NCI-H2029 treated with DMSO at 0.1 percent for 48 hours (cell line): ENCODE data around the gene UCK2.

ENCODE experiments used
- DNase-seq: peaks from one replicate; lab custom pipeline; 2025; lab: John Stamatoyannopoulos, UW

The UCK2 gene

DNA sequence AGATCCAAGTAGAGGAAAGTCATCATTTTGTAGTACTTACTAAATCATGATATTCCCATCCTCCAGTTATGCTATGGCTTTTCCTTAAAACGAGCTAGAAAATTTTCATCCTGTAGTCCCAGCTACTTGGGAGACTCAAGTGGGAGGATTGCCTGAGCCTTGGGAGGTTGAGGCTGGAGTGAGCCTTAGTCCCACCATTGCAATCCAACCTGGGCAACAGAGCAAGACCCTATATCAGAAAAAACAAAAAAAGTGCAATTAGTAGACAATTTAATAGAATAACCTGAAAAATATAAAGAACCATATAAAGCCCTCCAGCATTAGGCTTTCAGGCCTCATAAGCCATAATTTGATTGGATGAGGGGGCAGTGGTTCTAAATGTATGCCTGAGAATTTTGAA lies 6.8 kb downstream of the UCK2 start:
- DNase-seq, result no peak

DNA sequence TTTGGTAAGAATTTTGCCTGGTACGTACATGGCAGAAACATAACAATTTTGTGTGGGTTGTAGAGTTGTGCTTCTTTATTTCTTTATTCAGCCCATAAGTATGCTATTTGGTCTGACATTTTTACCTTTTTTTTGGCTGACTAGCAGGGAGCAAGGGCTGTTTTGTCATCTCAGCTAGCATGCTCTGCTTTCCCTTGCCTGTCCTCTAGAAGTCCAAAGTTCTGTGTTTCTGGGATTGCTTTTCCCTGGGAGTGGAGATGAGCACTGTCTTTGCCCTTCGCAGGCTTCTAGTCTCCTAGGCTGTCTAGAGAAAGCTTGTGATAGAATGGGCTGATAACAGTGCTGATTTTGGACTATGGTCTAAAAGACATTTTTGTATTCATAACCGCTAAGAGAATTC lies 7.5 kb downstream of the UCK2 start:
- DNase-seq, result no peak

DNA sequence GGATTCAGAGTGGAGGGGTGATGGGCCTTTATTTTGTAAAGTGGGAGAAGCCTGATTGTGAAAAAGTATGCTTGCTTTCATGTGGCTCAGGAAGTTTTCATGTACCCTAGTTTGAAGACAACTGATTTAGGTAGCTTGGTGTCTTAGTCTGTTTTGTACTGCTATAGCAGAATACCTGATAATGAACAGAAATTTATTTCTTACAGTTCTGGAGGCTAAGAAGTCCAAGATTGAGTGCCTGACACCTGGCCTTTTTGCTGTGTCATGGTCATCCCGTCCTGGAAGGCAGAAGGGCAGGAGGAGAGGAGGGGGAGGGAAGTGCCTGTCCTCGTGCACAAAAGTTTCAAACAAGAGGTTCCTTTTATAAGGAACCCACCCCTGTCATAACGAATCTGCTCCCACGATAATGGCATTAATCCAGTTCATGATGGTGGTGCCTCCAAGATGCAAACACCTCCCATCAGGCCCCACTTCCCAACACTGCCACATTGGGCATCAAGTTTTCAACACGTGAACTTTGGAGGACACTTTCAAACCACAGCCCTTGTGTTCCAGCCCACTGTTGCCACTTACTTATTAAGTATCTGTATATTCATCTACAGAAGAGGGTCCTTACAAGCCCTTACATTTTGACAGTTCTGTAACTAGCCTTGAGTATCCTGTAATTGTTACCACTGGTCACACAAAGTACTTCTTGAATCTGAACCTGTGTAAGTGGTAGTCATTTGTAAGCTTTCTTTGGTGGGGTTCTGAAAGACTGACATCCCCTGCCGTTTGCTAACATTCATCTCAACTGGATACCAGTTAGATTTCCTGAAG lies 9.5 kb downstream of the UCK2 start:
- no peak for DNase-seq

DNA sequence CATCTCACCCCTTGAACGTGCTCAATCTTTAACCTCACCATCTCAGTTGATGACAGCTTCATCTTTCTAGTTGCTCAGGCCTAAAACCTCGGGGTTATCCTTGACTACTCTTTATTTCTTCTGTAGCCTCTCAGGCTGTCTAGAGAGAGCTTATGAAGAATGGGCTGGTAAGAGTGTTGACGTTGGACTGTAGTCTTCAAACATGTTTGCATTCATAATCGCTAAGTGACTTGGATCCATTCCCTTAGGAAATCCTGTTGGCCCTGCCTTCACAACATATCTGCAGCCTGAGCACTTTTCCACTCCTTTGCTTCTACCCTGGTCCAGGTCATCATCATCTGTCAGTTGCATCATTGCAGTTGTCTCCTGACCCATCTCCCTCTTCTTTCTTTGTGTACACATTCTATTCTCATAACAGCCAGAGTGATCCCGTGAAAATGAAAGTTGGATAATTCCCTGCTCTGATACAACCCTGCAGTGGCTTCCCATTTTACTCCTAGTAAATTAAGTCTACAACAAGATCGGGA lies 10.5 kb downstream of the UCK2 start:
- DNase-seq, result no peak

DNA sequence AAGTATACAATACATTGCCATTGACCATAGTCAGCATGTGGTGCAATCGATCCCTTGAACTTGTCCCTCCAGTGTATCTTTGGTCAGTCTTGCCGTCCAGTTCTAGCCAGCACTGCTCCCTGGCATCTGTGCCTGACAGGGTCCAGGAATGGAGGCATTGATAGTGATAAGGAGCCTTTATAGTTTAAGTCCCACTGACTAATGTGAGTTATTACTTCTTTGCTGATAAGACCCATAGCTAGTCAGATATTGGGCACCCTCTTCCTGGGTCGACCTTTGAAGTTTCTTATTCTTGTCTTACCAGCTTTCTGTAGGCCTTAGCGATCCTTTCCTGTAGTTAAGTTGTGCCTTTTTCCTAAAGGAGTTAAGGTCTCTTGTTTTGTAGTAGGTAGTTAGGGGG lies 13.0 kb downstream of the UCK2 start:
- no peak for DNase-seq

DNA sequence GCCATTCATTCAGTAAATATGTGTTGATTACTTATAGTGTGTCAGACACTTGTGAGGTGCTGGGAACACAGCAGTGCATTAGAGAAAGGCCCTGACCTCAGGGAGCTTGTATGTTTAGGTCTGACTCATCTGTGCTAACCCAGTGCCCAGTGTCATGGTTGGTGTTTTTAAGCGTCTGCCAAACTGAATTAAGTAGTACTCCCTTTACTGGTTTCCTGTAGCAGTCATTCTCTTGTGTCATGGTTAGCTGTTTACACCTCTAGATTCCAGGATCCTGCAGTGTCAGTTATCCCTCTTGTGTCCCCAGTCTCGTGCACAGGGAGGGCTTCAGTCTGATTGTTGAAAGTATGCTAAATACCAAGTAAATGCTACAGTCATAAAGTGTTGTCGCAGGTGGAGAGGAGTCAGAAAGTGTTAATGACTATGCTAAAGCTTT lies 14.2 kb downstream of the UCK2 start:
- no peak for DNase-seq

DNA sequence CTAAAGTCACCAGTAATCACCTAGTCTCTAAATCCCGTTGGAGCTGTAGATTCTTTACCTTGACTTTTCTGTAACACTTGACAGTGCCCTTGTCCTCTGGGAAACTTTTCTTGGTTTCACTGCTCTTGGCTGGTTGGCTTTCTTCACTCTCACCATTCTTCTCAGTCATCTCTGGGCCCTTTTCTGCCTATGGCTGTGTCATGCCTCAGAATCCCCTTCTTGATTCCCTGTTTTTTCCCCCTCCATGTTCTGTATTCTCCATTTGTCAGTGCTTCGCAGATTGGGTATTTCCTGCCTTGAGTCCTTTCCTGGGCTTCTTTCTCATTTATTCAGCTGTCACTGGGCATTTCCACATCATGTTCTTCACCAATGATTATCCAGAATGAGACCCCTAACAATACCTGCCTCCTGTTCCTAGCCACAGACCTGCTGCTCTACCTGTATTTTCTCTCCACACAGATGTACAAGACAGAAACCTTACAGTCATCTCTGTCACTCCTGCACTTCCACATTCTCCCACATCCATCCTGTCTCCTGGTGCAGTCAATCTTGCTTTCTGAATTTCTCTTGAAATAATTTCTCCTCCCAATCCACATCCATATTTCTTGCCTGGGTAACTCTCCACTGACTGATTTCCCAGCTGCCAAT lies 14.7 kb downstream of the UCK2 start:
- DNase-seq, result no peak

DNA sequence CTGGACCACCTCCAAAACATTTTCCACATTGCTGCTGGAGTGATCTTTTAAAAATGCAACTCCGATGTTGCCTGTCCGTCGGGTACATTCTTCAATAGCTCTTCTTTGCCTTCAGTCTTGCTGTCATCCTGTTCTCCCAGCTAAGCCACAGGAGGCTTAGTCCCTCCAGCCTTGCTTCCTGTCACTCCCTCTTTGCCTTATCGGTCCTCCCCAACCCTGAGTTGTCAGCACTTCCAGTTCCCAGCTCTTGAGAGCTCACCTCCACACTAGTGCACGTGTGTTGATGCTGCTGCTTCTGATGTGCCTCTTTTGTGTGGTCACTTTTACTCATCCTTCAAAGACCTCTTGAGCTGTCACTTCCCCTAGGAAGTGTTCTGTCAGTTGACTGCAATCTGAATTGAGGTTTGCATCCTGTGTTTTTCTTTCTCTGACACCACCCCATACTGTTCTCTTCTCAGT lies 15.3 kb downstream of the UCK2 start:
- DNase-seq, result no peak

DNA sequence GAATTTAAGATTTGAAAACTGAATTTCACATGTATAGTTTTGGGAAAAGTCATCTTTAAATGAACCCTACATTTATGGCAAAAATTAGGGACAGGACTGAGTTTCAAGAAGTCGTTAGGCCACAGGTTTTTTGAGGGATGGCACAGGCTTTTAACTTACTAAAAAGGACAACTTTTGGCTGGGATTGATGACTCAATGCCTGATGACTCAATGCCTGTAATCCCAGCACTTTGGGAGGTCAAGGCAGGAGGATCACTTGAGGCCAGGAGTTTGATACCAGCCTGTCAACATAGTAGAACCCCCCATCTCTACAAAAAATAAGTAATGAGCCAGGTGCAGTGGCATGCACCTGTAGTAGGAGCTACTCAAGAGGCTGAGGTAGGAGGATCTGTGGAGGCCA lies 15.9 kb downstream of the UCK2 start:
- no peak for DNase-seq

DNA sequence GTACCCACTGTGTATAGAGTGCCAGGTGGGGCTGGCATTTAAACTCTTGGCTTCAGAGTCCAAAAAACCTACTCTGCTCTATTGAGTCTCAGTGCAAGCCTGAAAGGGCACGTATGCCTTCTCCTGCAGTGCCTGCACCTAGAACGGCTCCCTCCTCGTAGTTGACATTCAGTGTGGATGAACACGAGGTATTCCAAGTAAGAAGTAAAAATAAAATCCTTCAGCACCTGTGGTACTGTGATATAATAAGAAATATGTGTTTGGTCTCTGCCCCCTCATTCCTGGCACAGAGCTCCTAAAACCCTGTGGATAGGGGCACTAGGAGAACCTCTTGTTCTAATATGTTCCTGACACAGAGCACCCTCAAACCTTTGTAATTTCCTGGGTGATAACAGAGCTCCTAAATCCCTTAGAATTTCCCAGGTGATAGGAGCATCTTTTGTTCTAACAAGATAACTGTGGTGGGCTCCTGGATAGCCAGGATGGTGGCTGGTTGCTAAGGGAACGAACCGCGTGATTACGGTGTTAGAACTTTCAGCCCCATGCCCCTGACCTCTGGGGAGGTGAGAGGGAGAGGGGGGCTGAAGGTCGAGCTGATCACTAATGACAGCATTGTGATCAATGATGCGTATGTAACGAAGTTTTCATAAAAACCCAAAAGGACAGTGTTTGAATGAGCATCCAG lies 16.8 kb downstream of the UCK2 start:
- no peak for DNase-seq

DNA sequence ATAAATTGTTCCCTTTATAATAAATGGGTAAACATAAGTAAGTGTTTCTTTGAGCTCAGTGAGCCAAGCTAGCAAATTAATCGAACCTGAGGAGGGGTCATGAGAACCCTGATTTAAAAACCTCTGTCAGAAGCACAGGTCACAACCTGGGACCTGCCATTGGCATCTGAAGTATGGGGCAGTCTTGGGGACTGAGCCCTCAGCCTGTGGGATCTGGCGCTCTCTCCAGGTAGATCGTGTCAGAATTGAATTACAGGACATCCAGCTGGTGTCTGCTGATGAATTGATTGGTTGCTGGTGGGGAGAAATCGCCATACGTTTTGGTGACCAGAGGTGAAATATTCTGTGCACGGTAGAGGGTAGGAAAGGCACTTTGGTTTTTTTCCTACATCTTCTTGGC lies 17.5 kb downstream of the UCK2 start:
- no peak for DNase-seq

DNA sequence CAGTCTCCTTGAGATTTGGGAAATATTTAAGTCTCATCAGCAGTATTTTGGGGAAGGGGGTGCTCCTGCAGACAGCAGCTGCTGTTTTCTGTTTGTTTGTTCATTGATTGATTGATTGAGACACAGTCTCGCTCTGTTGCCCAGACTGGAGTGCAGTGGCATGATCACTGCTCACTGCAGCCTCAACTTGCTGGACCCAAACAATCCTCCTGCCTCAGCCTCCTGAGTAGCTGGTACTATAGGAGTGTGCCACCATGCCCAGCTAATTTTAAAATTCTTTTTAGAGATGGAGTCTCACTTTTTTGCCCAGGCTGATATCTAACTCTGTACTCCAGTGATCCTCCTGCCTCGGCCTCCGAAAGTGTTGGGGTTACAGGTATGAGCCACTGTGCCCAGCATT lies 18.2 kb downstream of the UCK2 start:
- DNase-seq, result no peak

DNA sequence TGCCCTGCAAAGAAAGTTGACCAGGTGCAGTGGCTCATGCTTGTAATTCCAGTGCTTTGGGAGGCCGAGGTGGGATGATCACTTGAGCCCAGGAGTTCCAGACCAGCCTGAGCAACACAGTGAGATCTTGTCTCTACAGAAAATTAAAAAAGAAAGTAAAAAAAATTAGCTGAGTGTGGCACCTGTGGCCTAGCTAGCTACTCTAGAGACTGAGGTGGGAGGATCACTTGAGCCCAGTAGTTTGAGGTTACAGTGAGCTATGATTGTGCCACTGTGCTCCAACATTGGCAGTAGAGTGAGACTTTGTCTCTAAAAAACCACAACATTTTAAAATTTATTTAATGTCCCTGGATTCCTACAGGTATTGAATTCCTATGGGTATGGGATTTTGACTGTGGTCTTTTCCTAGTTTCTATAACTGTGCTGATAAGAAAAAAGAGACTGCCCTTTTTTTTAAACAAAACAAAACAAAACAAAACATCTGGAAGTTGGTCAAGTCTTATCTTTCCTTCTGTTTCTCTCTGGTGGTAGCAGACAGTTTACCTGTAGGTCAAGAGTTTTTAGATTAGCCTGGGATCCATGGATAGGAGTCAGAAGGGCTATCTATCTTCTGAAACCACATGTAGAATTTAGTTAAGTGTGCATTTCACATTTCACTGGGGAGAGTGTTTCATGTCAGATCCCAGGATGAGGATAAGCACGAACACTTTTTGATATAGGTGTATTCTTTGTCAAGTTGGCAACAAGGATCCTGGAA lies 18.8 kb downstream of the UCK2 start:
- DNase-seq, result no peak

DNA sequence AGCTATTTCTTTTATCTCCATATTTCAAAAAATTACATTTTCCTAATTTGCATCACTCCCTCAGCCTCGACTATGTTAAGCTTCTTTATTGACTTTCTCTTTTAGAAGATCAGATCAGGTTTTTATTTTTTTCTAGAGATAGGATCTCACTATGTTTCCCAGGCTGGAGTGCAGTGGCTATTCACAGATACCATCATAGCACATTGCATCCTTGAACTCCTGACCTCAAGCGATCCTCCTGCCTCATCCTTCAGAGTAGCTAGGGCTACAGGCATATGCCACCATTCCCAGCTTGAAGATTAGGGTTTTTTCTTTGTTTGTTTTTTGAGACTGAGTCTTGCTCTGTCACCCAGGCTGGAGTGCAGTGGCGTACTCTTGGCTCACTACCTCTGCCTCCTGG lies 20.1 kb downstream of the UCK2 start:
- DNase-seq, result no peak

DNA sequence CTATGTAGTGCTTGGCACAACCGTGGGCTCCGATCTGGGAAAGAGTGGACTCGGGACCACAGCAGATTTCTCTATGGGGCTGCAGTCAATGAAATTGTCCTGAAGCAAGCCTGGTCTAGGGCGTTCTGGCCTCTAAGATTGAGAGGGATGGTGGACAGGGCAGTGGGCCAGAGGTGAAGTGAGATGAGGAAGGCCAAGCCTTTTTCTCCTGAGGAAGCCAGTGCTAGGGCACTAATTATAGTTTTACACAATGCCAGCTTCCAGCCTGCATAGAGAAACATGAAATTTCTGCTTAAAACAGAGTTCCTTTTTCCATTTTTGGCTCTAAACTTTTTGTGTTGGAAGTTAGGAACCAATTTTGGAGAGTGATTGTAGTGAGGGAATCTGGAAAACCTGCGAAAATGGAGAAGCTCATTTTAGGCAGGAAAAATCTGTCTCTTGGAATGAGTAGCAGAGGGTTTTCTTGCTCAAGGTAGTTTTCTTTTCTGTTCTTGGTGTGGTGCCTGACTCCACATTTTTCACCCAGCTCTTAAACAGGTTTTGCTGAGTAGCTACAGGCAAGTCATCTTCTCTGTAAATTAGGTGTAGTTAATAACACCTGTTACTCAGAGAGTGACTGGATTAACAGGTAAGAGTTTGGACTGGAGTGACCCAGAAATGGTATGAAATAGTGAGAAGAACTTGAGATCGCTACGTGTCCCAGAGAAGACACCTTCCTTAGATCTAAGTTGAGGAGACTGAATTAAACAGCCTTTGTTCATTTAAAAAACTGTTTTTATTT lies 22.1 kb downstream of the UCK2 start:
- no peak for DNase-seq

DNA sequence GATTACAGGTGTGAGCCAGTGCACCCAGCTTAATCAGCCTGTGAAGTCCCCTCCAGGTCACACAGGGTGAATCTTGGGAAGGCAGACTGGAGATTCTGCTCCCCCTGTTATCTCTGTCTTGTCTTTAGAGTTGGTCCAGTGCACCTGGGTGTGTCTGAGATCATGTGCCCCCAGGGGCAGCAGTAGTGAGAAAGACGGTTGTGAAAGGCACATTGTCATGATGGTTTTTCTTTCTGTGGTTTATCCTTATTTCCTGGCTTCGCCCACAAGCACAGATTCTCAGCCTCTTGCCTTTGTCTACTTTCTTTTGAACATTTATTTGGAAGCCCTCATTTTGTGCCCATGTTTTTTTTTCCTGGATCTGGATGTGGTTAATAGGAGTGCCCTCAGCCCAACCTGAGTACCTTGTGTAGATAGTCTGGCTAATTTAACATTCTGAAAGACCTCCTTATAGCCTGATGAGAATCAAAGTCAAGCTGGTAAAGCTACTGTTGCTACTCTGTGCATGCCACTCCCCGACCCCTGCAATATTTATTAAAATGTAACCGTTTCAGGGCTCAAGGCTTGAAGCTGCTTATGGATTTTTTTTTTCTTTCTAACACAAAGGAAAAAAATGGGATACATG lies 23.7 kb downstream of the UCK2 start:
- DNase-seq, result no peak

DNA sequence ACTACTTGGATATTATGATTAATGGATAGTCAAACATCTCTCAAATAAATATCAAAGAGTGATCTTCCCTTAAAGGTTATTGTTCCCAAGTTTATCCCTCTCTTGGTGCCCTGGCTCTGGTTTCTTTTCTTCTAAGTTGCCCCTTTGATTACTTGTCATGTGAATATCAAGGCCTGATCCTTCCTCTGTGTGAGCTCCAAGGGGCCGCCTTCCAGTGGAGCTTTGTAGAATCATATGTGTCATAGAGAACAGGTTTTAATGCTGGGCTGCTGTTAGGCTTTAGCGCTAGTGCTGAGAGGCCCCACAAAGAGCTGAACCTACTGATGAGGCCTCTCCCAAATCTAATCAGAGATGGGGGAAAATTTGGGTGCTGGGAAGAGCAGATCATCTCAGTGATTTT lies 25.5 kb downstream of the UCK2 start:
- no peak for DNase-seq

DNA sequence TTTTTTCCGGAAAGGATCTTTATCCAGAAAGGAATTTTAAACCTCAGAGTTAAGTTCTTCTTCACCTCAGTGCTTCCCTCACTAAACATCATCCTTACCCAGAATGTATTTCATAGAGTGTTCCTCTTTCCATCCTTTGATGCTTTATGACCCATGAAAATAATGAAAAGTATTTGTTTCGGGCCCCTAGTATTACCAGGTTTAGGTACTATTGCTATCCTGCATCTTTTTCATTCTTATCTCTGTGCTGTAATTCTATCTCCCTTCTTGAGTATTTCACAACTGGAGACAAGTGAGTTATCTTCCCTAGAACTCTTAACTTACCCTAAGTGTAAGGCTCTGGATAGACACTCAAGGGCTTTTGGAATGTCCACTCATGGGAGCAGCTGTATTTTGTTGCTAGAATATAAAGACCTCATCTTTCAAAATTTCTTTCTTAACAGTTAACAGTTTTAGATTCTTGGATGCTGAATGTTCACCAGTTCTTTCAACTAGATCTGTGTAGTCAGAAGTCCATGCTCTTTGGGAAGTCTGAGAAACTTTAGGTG lies 26.2 kb downstream of the UCK2 start:
- no peak for DNase-seq

DNA sequence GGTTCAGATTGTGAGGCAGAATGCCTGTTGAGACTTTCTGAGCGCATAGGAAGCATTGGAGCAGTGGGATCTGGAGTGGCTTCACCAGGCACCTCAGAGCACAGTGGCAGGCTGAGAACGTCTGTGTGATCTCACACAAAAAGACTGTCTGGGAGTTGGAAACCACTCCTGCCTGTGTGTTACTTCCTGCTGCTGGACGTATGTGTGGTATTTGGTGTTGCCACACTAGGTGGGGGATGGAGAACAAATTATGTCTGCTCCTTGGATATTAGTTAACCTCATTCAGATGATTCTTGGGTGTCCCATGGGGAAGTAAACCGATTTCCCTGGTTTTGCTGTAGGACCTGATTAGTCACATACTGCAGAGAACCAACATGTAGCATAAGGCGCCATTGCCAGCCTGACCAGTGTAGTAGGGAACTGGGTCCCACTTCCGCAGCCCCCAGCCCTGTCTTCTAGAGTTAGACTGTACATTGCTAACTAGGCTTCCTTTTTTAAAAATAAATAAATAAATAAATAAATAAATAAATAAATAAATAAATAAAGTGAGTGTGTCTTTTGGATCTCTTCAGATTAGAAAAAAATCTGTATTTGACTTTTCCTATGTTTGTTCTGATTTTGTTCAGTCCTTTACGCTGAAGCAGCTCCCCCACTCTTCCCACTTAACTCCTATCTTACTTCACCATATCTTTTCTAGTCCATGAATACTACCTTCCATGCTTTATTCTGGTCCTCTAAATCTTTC lies 26.9 kb downstream of the UCK2 start:
- DNase-seq, result no peak
